WTC11 (cell line): ENCODE data around the gene TMEM18. TPM values are rescaled to one million over a fixed set of nuclear protein-coding genes. Genes with fewer than 3 reads are reported as not detected.

Source experiments
- ATAC-seq: fragments of 200-7000 bp; cut with Tn5 transposase; 2 replicates; pipeline ENCODE4 v1.10.0; 2021; ENCODE audit warnings: mild to moderate bottlenecking, moderate library complexity
- CTCF ChIA-PET: fragments of 300-600 bp; sonication (Branson Sonifier 250); formaldehyde crosslinking; loops from one replicate; lab custom pipeline; 2021; ENCODE audit warnings: antibody characterized with exemption; lab: Charles Lee
- POLR2A ChIA-PET: fragments of 350-600 bp; sonication (Branson Sonifier 250); formaldehyde crosslinking; loops from one replicate; lab custom pipeline; 2021; ENCODE audit warnings: antibody characterized with exemption; lab: Charles Lee
- DNase-seq: peaks from one replicate; pipeline ENCODE4 v3.0.0; 2021; ENCODE audit warnings: low spot score
- H3K27ac Mint-ChIP-seq: 2 replicates; pipeline ENCODE4 v1.8.0; 2021; ENCODE audit warnings: mixed read lengths
- H3K27me3 Mint-ChIP-seq: 2 replicates; pipeline ENCODE4 v1.8.0; 2021; ENCODE audit warnings: low read depth, mild to moderate bottlenecking, moderate library complexity, mixed read lengths
- H3K36me3 Mint-ChIP-seq: 2 replicates; pipeline ENCODE4 v1.8.0; 2021; ENCODE audit warnings: mixed read lengths
- H3K4me1 Mint-ChIP-seq: 2 replicates; pipeline ENCODE4 v1.8.0; 2022; ENCODE audit warnings: mixed read lengths
- H3K4me3 Mint-ChIP-seq: 2 replicates; pipeline ENCODE4 v1.8.0; 2021; ENCODE audit warnings: mild to moderate bottlenecking, moderate library complexity, mixed read lengths
- H3K9me3 Mint-ChIP-seq: 2 replicates; pipeline ENCODE4 v1.8.0; 2021; ENCODE audit warnings: mixed read lengths
- ESRRA ChIP-seq: sonication (generic); formaldehyde crosslinking; IDR thresholded peaks from 2 replicates; pipeline ENCODE4 v1.8.1; 2022; ENCODE audit warnings: mild to moderate bottlenecking, missing genetic modification reagents, borderline replicate concordance
- FOXJ3 ChIP-seq: sonication (generic); formaldehyde crosslinking; IDR thresholded peaks from 2 replicates; pipeline ENCODE4 v1.9.0; 2021; ENCODE audit warnings: missing genetic modification reagents, mild to moderate bottlenecking, borderline replicate concordance
- GRHL2 ChIP-seq: fragments of 250-450 bp; sonication (Bioruptor Pico); IDR thresholded peaks from 2 replicates; pipeline ENCODE4 v1.8.0; 2022; ENCODE audit warnings: mild to moderate bottlenecking, moderate library complexity; ENCODE audit not compliant: insufficient replicate concordance, severe bottlenecking
- total RNA-seq: library from RNA; stranded (reverse); gene quantifications from 3 replicates; pipeline ENCODE4 v1.2.3, GENCODE V29; 2021
- TF ChIP-seq, protein P1 (sequence below): fragments of 250-450 bp; sonication (Bioruptor Pico); IDR thresholded peaks from 2 replicates; pipeline ENCODE4 v2.1.2; 2022; ENCODE audit warnings: mild to moderate bottlenecking, moderate library complexity
- TF ChIP-seq, protein P2 (sequence below): fragments of 250-450 bp; sonication (Bioruptor Pico); IDR thresholded peaks from 2 replicates; pipeline ENCODE4 v1.9.0; 2021; ENCODE audit warnings: mild to moderate bottlenecking, borderline replicate concordance
- TF ChIP-seq, protein P3 (sequence below): sonication (generic); formaldehyde crosslinking; IDR thresholded peaks from 2 replicates; pipeline ENCODE4 v1.8.1; 2023; ENCODE audit warnings: mild to moderate bottlenecking, moderate library complexity, missing genetic modification reagents
- TF ChIP-seq, protein P4 (sequence below): sonication (generic); formaldehyde crosslinking; conservative IDR thresholded peaks from 2 replicates; pipeline ENCODE4 v1.8.1; 2022; ENCODE audit warnings: mild to moderate bottlenecking, missing genetic modification reagents
- TF ChIP-seq, protein P5 (sequence below): sonication (generic); formaldehyde crosslinking; IDR thresholded peaks from 2 replicates; pipeline ENCODE4 v1.8.0; 2022; ENCODE audit warnings: mild to moderate bottlenecking, missing genetic modification reagents
- TF ChIP-seq, protein P6 (sequence below): sonication (generic); formaldehyde crosslinking; IDR thresholded peaks from 2 replicates; pipeline ENCODE4 v1.8.1; 2023; ENCODE audit warnings: mild to moderate bottlenecking, missing genetic modification reagents

Gene TMEM18
- total RNA-seq, 1 experiment from 2014 or later: 24.0 TPM

DNA sequence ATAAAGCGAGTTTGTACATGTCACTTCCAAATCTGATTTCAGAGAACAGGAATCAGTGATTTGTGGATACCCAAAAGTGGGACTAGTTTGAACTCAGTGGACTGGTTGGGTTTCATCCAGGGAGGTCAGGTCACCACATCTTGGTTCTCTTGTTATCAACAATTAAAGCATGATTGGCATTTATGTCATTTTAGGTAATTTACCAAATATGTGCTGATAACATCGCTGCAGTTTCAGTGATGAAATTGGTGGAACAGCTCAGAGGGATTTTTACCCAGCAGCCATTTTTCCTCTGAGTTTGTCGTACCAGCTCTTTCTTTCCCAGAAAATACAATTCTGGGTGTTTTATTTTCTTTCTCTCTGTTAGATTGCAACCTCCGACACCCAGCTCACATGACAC, 33.4 kb downstream of the TMEM18 start:
- TF ChIP-seq, protein P1, sequence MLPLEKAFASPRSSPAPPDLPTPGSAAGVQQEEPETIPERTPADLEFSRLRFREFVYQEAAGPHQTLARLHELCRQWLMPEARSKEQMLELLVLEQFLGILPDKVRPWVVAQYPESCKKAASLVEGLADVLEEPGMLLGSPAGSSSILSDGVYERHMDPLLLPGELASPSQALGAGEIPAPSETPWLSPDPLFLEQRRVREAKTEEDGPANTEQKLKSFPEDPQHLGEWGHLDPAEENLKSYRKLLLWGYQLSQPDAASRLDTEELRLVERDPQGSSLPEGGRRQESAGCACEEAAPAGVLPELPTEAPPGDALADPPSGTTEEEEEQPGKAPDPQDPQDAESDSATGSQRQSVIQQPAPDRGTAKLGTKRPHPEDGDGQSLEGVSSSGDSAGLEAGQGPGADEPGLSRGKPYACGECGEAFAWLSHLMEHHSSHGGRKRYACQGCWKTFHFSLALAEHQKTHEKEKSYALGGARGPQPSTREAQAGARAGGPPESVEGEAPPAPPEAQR: no peak
- TF ChIP-seq, protein P2, sequence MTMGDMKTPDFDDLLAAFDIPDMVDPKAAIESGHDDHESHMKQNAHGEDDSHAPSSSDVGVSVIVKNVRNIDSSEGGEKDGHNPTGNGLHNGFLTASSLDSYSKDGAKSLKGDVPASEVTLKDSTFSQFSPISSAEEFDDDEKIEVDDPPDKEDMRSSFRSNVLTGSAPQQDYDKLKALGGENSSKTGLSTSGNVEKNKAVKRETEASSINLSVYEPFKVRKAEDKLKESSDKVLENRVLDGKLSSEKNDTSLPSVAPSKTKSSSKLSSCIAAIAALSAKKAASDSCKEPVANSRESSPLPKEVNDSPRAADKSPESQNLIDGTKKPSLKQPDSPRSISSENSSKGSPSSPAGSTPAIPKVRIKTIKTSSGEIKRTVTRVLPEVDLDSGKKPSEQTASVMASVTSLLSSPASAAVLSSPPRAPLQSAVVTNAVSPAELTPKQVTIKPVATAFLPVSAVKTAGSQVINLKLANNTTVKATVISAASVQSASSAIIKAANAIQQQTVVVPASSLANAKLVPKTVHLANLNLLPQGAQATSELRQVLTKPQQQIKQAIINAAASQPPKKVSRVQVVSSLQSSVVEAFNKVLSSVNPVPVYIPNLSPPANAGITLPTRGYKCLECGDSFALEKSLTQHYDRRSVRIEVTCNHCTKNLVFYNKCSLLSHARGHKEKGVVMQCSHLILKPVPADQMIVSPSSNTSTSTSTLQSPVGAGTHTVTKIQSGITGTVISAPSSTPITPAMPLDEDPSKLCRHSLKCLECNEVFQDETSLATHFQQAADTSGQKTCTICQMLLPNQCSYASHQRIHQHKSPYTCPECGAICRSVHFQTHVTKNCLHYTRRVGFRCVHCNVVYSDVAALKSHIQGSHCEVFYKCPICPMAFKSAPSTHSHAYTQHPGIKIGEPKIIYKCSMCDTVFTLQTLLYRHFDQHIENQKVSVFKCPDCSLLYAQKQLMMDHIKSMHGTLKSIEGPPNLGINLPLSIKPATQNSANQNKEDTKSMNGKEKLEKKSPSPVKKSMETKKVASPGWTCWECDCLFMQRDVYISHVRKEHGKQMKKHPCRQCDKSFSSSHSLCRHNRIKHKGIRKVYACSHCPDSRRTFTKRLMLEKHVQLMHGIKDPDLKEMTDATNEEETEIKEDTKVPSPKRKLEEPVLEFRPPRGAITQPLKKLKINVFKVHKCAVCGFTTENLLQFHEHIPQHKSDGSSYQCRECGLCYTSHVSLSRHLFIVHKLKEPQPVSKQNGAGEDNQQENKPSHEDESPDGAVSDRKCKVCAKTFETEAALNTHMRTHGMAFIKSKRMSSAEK: no peak
- TF ChIP-seq, protein P3, sequence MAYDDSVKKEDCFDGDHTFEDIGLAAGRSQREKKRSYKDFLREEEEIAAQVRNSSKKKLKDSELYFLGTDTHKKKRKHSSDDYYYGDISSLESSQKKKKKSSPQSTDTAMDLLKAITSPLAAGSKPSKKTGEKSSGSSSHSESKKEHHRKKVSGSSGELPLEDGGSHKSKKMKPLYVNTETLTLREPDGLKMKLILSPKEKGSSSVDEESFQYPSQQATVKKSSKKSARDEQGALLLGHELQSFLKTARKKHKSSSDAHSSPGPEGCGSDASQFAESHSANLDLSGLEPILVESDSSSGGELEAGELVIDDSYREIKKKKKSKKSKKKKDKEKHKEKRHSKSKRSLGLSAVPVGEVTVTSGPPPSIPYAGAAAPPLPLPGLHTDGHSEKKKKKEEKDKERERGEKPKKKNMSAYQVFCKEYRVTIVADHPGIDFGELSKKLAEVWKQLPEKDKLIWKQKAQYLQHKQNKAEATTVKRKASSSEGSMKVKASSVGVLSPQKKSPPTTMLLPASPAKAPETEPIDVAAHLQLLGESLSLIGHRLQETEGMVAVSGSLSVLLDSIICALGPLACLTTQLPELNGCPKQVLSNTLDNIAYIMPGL (CRISPR knock-in tag): no peak
- TF ChIP-seq ESRRA (no peak), FOXJ3 (CRISPR knock-in tag) (no peak)
- TF ChIP-seq, protein P4, sequence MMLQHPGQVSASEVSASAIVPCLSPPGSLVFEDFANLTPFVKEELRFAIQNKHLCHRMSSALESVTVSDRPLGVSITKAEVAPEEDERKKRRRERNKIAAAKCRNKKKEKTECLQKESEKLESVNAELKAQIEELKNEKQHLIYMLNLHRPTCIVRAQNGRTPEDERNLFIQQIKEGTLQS: no peak
- H3K36me3 Mint-ChIP-seq: peaks cover 3% of the 10 kb centered on the region
- no peak overlapping the region for H3K4me3 Mint-ChIP-seq
- peaks cover 6% of the 10 kb centered on the region for H3K9me3 Mint-ChIP-seq
- ChIA-PET CTCF (no interaction called here), POLR2A (no interaction called here)
- no peak overlapping the region for H3K27ac Mint-ChIP-seq
- ATAC-seq (no peak), DNase-seq (no peak)
- peaks cover 7% of the 10 kb centered on the region; the same call in 1 of the 2 replicates for H3K27me3 Mint-ChIP-seq
- peaks cover 9% of the 10 kb centered on the region for H3K4me1 Mint-ChIP-seq

DNA sequence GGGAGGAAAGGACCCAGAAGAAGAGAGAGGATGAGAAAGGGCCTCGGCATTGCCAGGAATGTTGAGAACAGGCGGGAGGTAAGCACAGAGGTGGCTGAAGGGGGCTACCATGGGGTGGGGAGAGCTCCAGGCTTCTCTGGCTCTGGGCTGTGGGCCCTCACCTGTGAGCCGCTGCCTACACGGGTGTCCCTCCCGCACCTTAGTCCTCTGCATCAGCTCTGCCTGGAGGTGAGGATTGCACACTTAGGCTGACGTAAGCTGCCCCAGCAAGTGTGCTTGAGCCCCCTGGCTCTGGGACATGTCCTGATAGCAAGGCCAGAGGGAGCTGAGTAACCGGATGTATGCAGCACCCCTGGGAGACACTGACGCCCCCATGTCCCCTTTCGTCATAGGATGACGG, 33.9 kb downstream of the TMEM18 start:
- TF ChIP-seq, protein P5, sequence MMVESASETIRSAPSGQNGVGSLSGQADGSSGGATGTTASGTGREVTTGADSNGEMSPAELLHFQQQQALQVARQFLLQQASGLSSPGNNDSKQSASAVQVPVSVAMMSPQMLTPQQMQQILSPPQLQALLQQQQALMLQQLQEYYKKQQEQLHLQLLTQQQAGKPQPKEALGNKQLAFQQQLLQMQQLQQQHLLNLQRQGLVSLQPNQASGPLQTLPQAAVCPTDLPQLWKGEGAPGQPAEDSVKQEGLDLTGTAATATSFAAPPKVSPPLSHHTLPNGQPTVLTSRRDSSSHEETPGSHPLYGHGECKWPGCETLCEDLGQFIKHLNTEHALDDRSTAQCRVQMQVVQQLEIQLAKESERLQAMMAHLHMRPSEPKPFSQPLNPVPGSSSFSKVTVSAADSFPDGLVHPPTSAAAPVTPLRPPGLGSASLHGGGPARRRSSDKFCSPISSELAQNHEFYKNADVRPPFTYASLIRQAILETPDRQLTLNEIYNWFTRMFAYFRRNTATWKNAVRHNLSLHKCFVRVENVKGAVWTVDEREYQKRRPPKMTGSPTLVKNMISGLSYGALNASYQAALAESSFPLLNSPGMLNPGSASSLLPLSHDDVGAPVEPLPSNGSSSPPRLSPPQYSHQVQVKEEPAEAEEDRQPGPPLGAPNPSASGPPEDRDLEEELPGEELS: no peak
- TF ChIP-seq GRHL2: no peak
- TF ChIP-seq, protein P6, sequence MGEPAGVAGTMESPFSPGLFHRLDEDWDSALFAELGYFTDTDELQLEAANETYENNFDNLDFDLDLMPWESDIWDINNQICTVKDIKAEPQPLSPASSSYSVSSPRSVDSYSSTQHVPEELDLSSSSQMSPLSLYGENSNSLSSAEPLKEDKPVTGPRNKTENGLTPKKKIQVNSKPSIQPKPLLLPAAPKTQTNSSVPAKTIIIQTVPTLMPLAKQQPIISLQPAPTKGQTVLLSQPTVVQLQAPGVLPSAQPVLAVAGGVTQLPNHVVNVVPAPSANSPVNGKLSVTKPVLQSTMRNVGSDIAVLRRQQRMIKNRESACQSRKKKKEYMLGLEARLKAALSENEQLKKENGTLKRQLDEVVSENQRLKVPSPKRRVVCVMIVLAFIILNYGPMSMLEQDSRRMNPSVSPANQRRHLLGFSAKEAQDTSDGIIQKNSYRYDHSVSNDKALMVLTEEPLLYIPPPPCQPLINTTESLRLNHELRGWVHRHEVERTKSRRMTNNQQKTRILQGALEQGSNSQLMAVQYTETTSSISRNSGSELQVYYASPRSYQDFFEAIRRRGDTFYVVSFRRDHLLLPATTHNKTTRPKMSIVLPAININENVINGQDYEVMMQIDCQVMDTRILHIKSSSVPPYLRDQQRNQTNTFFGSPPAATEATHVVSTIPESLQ (CRISPR knock-in tag): no peak
- TF ChIP-seq, all 79 proteins: peak for 0
- ATAC-seq (no peak), DNase-seq (no peak)
- H3K27me3 Mint-ChIP-seq: peaks cover 7% of the 10 kb centered on the region; the same call in 1 of the 2 replicates
- H3K36me3 Mint-ChIP-seq: peaks cover 4% of the 10 kb centered on the region
- no peak overlapping the region for H3K27ac Mint-ChIP-seq
- H3K4me3 Mint-ChIP-seq: no peak overlapping the region
- CTCF ChIA-PET: no interaction called here
- H3K4me1 Mint-ChIP-seq: peaks cover 9% of the 10 kb centered on the region
- peaks cover 6% of the 10 kb centered on the region for H3K9me3 Mint-ChIP-seq
- POLR2A ChIA-PET: no interaction called here
